H1 (cell line): ENCODE results near the gene POLR3C. TPM values are rescaled to one million over a fixed set of nuclear protein-coding genes. Genes with fewer than 3 reads are reported as not detected.

ENCODE experiments used
- CTCF ChIA-PET: fragments of 300-600 bp; sonication (Branson Sonifier 250); formaldehyde crosslinking; loops from one replicate; lab custom pipeline; 2021; ENCODE audit not compliant: partially characterized antibody; lab: Charles Lee
- POLR2A ChIA-PET: fragments of 300-600 bp; sonication (Branson Sonifier 250); formaldehyde crosslinking; loops from one replicate; lab custom pipeline; 2021; ENCODE audit warnings: inconsistent platforms; ENCODE audit not compliant: partially characterized antibody; lab: Charles Lee
- DNase-seq, 2 experiments: peaks; one replicate each; pipeline versions ENCODE4 v3.0.0 to v3.0.0-alpha.2; 2010 to 2022; ENCODE audit warnings: low spot score in 2 of 2, low read depth in 1 of 2, mixed read lengths in 1 of 2
- FAIRE-seq: peaks from 2 replicates; lab custom pipeline; 2011; peaks lifted over from hg19 to GRCh38; lab: Jason Lieb, UNC
- H2AFZ ChIP-seq: 2 replicates; pipeline ENCODE4 v1.8.1; 2012; ENCODE audit warnings: low read length, inconsistent platforms
- H2AK5ac ChIP-seq: 2 replicates; pipeline ENCODE4 v1.6.1; 2013; ENCODE audit warnings: low read depth, low read length
- H2BK120ac ChIP-seq: replicated peaks from 2 replicates; pipeline ENCODE3; 2013; ENCODE audit warnings: low read depth, low read length, inconsistent platforms
- H2BK12ac ChIP-seq: 2 replicates; pipeline ENCODE4 v1.6.1; 2013; ENCODE audit warnings: low read depth, low read length
- H2BK15ac ChIP-seq: 2 replicates; pipeline ENCODE4 v1.6.1; 2013; ENCODE audit warnings: low read length
- H2BK20ac ChIP-seq: 2 replicates; pipeline ENCODE4 v1.6.1; 2013; ENCODE audit warnings: low read length
- H2BK5ac ChIP-seq: 2 replicates; pipeline ENCODE4 v1.6.1; 2013; ENCODE audit warnings: low read depth, low read length
- H3K14ac ChIP-seq: 2 replicates; pipeline ENCODE4 v1.6.1; 2013; ENCODE audit warnings: inconsistent platforms; ENCODE audit not compliant: insufficient read length
- H3K18ac ChIP-seq: 2 replicates; pipeline ENCODE4 v1.6.1; 2013; ENCODE audit warnings: low read length; ENCODE audit errors: extremely low read depth
- H3K23ac ChIP-seq: 2 replicates; pipeline ENCODE4 v1.6.1; 2013; ENCODE audit warnings: inconsistent platforms; ENCODE audit not compliant: insufficient read length
- H3K23me2 ChIP-seq: 2 replicates; pipeline ENCODE4 v1.6.1; 2013; ENCODE audit warnings: low read depth, low read length
- H3K27ac ChIP-seq: 2 replicates; pipeline ENCODE4 v1.6.1; 2011; ENCODE audit warnings: low read depth, low read length, inconsistent platforms
- H3K27me3 ChIP-seq, 4 experiments: replicated peaks in 1 of 4; 1 replicate in 1 of 4; 2 replicates in 3 of 4; pipeline versions ENCODE4 v1.6.1 to v1.8.1; 2011 to 2013; ENCODE audit warnings: low read length in 3 of 4, mild to moderate bottlenecking in 3 of 4, inconsistent platforms in 2 of 4, mixed read lengths in 2 of 4, moderate library complexity in 1 of 4; ENCODE audit not compliant: control insufficient read depth in 3 of 4, insufficient read depth in 3 of 4; ENCODE audit errors: extremely low read depth in 1 of 4
- H3K36me3 ChIP-seq, 4 experiments: 2 replicates each; pipeline versions ENCODE4 v1.6.1 to v1.8.1; 2011 to 2013; ENCODE audit warnings: mild to moderate bottlenecking in 4 of 4, low read length in 3 of 4, moderate library complexity in 2 of 4, control low read depth in 1 of 4, inconsistent platforms in 1 of 4; ENCODE audit not compliant: insufficient read depth in 4 of 4, control insufficient read depth in 2 of 4
- H3K4ac ChIP-seq: replicated peaks from 2 replicates; pipeline ENCODE3; 2013; ENCODE audit warnings: low read length, low read depth, mixed read lengths, inconsistent platforms; ENCODE audit not compliant: insufficient read length
- H3K4me1 ChIP-seq, 4 experiments: replicated peaks in 1 of 4; 1 replicate in 1 of 4; 2 replicates in 3 of 4; pipeline versions ENCODE4 v1.6.1 to v1.8.1; 2011 to 2013; ENCODE audit warnings: low read length in 3 of 4, inconsistent platforms in 2 of 4, mixed read lengths in 1 of 4; ENCODE audit not compliant: insufficient read depth in 4 of 4, control insufficient read depth in 3 of 4
- H3K4me2 ChIP-seq, 2 experiments: 2 replicates each; pipeline versions ENCODE4 v1.6.1 to v1.8.1; 2011 to 2013; ENCODE audit warnings: low read depth in 2 of 2, low read length in 2 of 2, control low read depth in 1 of 2, inconsistent platforms in 1 of 2, mild to moderate bottlenecking in 1 of 2; ENCODE audit not compliant: insufficient read depth in 1 of 2
- H3K4me3 ChIP-seq, 4 experiments: fragments of 200-600, 300-600 bp in 1 of 4; sonication (generic), shearing (Covaris generic), sonication (Bioruptor Twin) in 1 of 4; 2 replicates each; pipeline versions ENCODE4 v1.5.1 to v1.8.1; 2011 to 2016; ENCODE audit warnings: low read length in 4 of 4, low read depth in 3 of 4, control low read depth in 2 of 4, inconsistent platforms in 2 of 4, mild to moderate bottlenecking in 2 of 4, mixed read lengths in 1 of 4, moderate library complexity in 1 of 4; ENCODE audit not compliant: insufficient read depth in 2 of 4; ENCODE audit errors: extremely low read depth in 1 of 4
- H3K56ac ChIP-seq: replicated peaks from 2 replicates; pipeline ENCODE3; 2013; ENCODE audit warnings: low read depth, mild to moderate bottlenecking, mixed read lengths, low read length, inconsistent platforms; ENCODE audit not compliant: insufficient read length
- H3K79me1 ChIP-seq: 2 replicates; pipeline ENCODE4 v1.6.1; 2013; ENCODE audit warnings: low read depth, low read length, control low read depth
- H3K79me2 ChIP-seq, 2 experiments: 2 replicates each; pipeline versions ENCODE4 v1.6.1 to v1.8.1; 2012 to 2013; ENCODE audit warnings: low read length in 2 of 2, mild to moderate bottlenecking in 2 of 2, inconsistent platforms in 1 of 2; ENCODE audit not compliant: insufficient read depth in 2 of 2, control insufficient read depth in 1 of 2
- H3K9ac ChIP-seq, 4 experiments: replicated peaks in 1 of 4; 1 replicate in 1 of 4; 2 replicates in 3 of 4; pipeline versions ENCODE4 v1.6.1 to v1.8.1; 2011 to 2013; ENCODE audit warnings: low read depth in 3 of 4, low read length in 3 of 4, control low read depth in 2 of 4, mild to moderate bottlenecking in 2 of 4, moderate library complexity in 2 of 4, inconsistent platforms in 1 of 4; ENCODE audit errors: extremely low read depth in 1 of 4
- H3K9me3 ChIP-seq, 2 experiments: 2 replicates each; pipeline versions ENCODE4 v1.6.1 to v1.8.1; 2012 to 2013; ENCODE audit warnings: mild to moderate bottlenecking in 2 of 2, moderate library complexity in 2 of 2, control low read depth in 1 of 2, inconsistent platforms in 1 of 2, low read depth in 1 of 2, low read length in 1 of 2, mixed read lengths in 1 of 2; ENCODE audit not compliant: insufficient read depth in 2 of 2
- H4K20me1 ChIP-seq, 2 experiments: replicated peaks in 1 of 2; 2 replicates each; pipeline versions ENCODE3 to v1.8.1; 2011 to 2013; ENCODE audit warnings: inconsistent platforms in 2 of 2, low read length in 2 of 2, mild to moderate bottlenecking in 1 of 2; ENCODE audit not compliant: insufficient read depth in 2 of 2, control insufficient read depth in 1 of 2
- H4K5ac ChIP-seq: 2 replicates; pipeline ENCODE4 v1.6.1; 2013; ENCODE audit warnings: low read length, low read depth, mixed read lengths, inconsistent platforms; ENCODE audit not compliant: insufficient read length
- H4K8ac ChIP-seq: 2 replicates; pipeline ENCODE4 v1.8.0; 2013; ENCODE audit warnings: mild to moderate bottlenecking, moderate library complexity, low read length, inconsistent platforms; ENCODE audit not compliant: insufficient read depth; ENCODE audit errors: extremely low read depth
- H4K91ac ChIP-seq: replicated peaks from 2 replicates; pipeline ENCODE3; 2013; ENCODE audit warnings: low read length, mixed read lengths, inconsistent platforms; ENCODE audit not compliant: insufficient read length
- BACH1 ChIP-seq: IDR thresholded peaks from 2 replicates; pipeline ENCODE4 v1.6.1; 2012; ENCODE audit warnings: low read length, improper control_type of control experiment
- BRCA1 ChIP-seq: IDR thresholded peaks from 2 replicates; pipeline ENCODE4 v1.6.1; 2012; ENCODE audit warnings: low read depth, low read length, improper control_type of control experiment
- GTF2F1 ChIP-seq: IDR thresholded peaks from 2 replicates; pipeline ENCODE4 v1.6.1; 2012; ENCODE audit warnings: low read depth, low read length, improper control_type of control experiment, borderline replicate concordance
- HDAC6 ChIP-seq: IDR thresholded peaks from one replicate; pipeline ENCODE4 v1.7.1; 2012; ENCODE audit warnings: low read depth, mild to moderate bottlenecking, inconsistent platforms, low read length, moderate library complexity
- MAX ChIP-seq: IDR thresholded peaks from 2 replicates; pipeline ENCODE4 v1.6.1; 2012; ENCODE audit warnings: inconsistent platforms
- PHF8 ChIP-seq: fragments of 200-600 bp; sonication (generic); conservative IDR thresholded peaks from 2 replicates; pipeline ENCODE4 v1.7.1; 2012; ENCODE audit warnings: low read depth, mild to moderate bottlenecking, inconsistent platforms, low read length, moderate library complexity
- RFX5 ChIP-seq: IDR thresholded peaks from 2 replicates; pipeline ENCODE4 v1.6.1; 2011; ENCODE audit warnings: low read depth, low read length, improper control_type of control experiment, borderline replicate concordance
- SIN3A ChIP-seq, 2 experiments: IDR thresholded peaks in 1 of 2; conservative IDR thresholded peaks in 1 of 2; 2 replicates each; pipeline ENCODE4 v1.6.1; 2011 to 2012; ENCODE audit warnings: low read length in 2 of 2, improper control_type of control experiment in 1 of 2, low read depth in 1 of 2, mild to moderate bottlenecking in 1 of 2
- WGBS, 2 experiments: shearing (Covaris generic) in 1 of 2; methylation state at CpG; one replicate each; pipeline versions ENCODE4 v1.1.6 to v1.1.7; 2013 to 2015; ENCODE audit warnings: low lambda C conversion rate in 2 of 2, mixed read lengths in 2 of 2, inconsistent platforms in 1 of 2, low coverage in 1 of 2, missing lambda C conversion rate in 1 of 2; ENCODE audit not compliant: insufficient replicate concordance in 2 of 2, insufficient coverage in 1 of 2, insufficient read length in 1 of 2; ENCODE audit errors: extremely low coverage in 1 of 2, missing lambda C conversion rate in 1 of 2; 5-methylcytosine and 5-hydroxymethylcytosine counted together
- polyA plus RNA-seq, 7 experiments: library from polyadenylated mRNA; depleted of rRNA in 3 of 7; stranded (reverse) in 5 of 7; unstranded in 2 of 7; fragments of >200 nt in 5 of 7; fragments of 200-250 nt in 2 of 7; gene quantifications; 1 replicate in 5 of 7; 2 replicates in 1 of 7; 4 replicates in 1 of 7; pipeline versions ENCODE4 v1.2.1 to v1.2.3, GENCODE V29; 2011 to 2013; ENCODE audit warnings: missing spikeins in 2 of 7, mixed read lengths in 2 of 7
- total RNA-seq: library from RNA; stranded (reverse); fragmentation: NEBNext Ultra II Directional; extraction: Animal tissue kit (Norgen Biotek cat#: 25700); gene quantifications from 2 replicates; pipeline ENCODE4 v1.2.1, GENCODE V29; 2021

Gene POLR3C
- total and polyA plus RNA-seq, 2 of the 8 experiments (the other 6 are each of a cell fraction or from before 2014, with no cell fraction given), result 26.8 TPM

GRCh38 chr1:145892486-145893087 is 68.6 kb downstream of the POLR3C start:
- FAIRE-seq (no peak), DNase-seq (no peak)
- TF ChIP-seq SIN3A (conservative IDR thresholded peaks at IDR 0.05 in 1 of 2, IDR thresholded peaks at IDR 0.05 in 1 of 2; ENCODE audit: low read depth in 1 of 2, low read length in 2 of 2) (no peak), HDAC6 (no peak), GTF2F1 (no peak), PHF8 (no peak), BACH1 (no peak), RFX5 (no peak), MAX (no peak), BRCA1 (no peak)
- Histone ChIP-seq H3K79me2 (no peaks in the 10 kb centered on the region), H2BK120ac (no peak overlapping the region), H3K4me2 (peak overlapping the region; percentile 30 to 57; a peak in 3 of 4 replicates), H3K4me3 (peak overlapping the region in 3 of 4 experiments; percentile 2 to 48 (median 3); a peak in 3 of 8 replicates), H3K56ac (no peak overlapping the region), H4K5ac (no peak overlapping the region), H2AK5ac (no peak overlapping the region), H3K27ac (no peak overlapping the region), H3K23me2 (no peaks in the 10 kb centered on the region), H3K4ac (no peak overlapping the region), H3K79me1 (no peaks in the 10 kb centered on the region), H3K23ac (no peak overlapping the region), H2BK15ac (peak overlapping the region; percentile 19; the same call in 1 of the 2 replicates), H2AFZ (peak overlapping the region; percentile 88), H4K8ac (no peak overlapping the region), H3K9ac (no peak overlapping the region), H3K14ac (no peak overlapping the region), H3K27me3 (no peaks in the 10 kb centered on the region), H2BK20ac (no peak overlapping the region), H3K36me3 (no peaks in the 10 kb centered on the region), H4K91ac (no peak overlapping the region), H2BK12ac (0 out of 2 replicates have a peak overlapping the region, but pooled peaks have one; percentile 27), H3K4me1 (peaks cover 0 to 6% (median 4%) of the 10 kb centered on the region in 4 experiments; a peak in 3 of 7 replicates), H3K18ac (no peak overlapping the region), H4K20me1 (no peaks in the 10 kb centered on the region), H2BK5ac (0 out of 2 replicates have a peak overlapping the region, but pooled peaks have one; percentile 57), H3K9me3 (no peaks in the 10 kb centered on the region)
- ChIA-PET POLR2A (interaction anchor here (0.5 to 2.1 kb wide), 13 partner anchors 10 to 159 kb away, joined by 3 to 8 read pairs (median 3); partner anchors contain the start of genes NUDT17 and PEX11B), CTCF (interaction anchor here (0.7 to 8.7 kb wide), 33 partner anchors 9 to 143 kb away, joined by 3 to 146 read pairs (median 8); partner anchors contain the start of genes ANKRD34A, ITGA10, LIX1L and NUDT17)
- 89% methylated on average over 3 of the region's 3 CpGs; no CpG with 5 or more reads in 1 of the 2 experiments for WGBS, 2 experiments
